Stimulated activated CD8-positive, alpha-beta memory T cell treated with anti-CD3 and anti-CD28 coated beads, Interleukin-4, amount 100 ng/mL, for 24 hours (primary cell): ENCODE measurements around the gene SOWAHB.

Experiments used
- DNase-seq: peaks from one replicate; pipeline ENCODE4 v3.0.0-alpha.2; 2020; ENCODE audit warnings: low read depth

SOWAHB gene

GRCh38 chr4:76851375-76851774 is 46.6 kb downstream of the SOWAHB start:
- no peak for DNase-seq

GRCh38 chr4:76850010-76850441 is 47.9 kb downstream of the SOWAHB start:
- DNase-seq: no peak
